Neural crest cell (in vitro differentiated cells): ENCODE results near the gene BIRC2. TPM values are rescaled to one million over a fixed set of nuclear protein-coding genes. Genes with fewer than 3 reads are reported as not detected.

Source experiments
- DNase-seq: peaks from one replicate; pipeline ENCODE4 v3.0.0; 2021; ENCODE audit warnings: low read depth, mixed read lengths, low spot score
- H3K27ac Mint-ChIP-seq: one replicate; pipeline ENCODE4 v1.8.0; 2021; ENCODE audit warnings: mild to moderate bottlenecking, mixed read lengths; ENCODE audit not compliant: unreplicated experiment
- H3K27me3 Mint-ChIP-seq: 2 replicates; pipeline ENCODE4 v1.8.0; 2021; ENCODE audit warnings: low read depth, mild to moderate bottlenecking, mixed read lengths
- H3K36me3 Mint-ChIP-seq: 2 replicates; pipeline ENCODE4 v1.8.0; 2021; ENCODE audit warnings: low read depth, mild to moderate bottlenecking, mixed read lengths
- H3K4me1 Mint-ChIP-seq: 2 replicates; pipeline ENCODE4 v1.8.0; 2021; ENCODE audit warnings: mixed read lengths
- H3K4me3 Mint-ChIP-seq: one replicate; pipeline ENCODE4 v1.8.0; 2021; ENCODE audit warnings: mild to moderate bottlenecking, mixed read lengths
- H3K9me3 Mint-ChIP-seq: 2 replicates; pipeline ENCODE4 v1.8.0; 2021; ENCODE audit warnings: mixed read lengths
- total RNA-seq: library from RNA; stranded (reverse); gene quantifications from 2 replicates; pipeline ENCODE4 v1.2.1, GENCODE V29; 2021
- TF ChIP-seq, protein P1 (sequence below): fragments of 200-600 bp; sonication (generic); conservative IDR thresholded peaks from 2 replicates; pipeline ENCODE4 v1.5.0; 2021; ENCODE audit warnings: antibody characterized with exemption, mild to moderate bottlenecking

The BIRC2 gene
- total RNA-seq, 1 donor from 2014 or later, result 42.6 TPM

DNA sequence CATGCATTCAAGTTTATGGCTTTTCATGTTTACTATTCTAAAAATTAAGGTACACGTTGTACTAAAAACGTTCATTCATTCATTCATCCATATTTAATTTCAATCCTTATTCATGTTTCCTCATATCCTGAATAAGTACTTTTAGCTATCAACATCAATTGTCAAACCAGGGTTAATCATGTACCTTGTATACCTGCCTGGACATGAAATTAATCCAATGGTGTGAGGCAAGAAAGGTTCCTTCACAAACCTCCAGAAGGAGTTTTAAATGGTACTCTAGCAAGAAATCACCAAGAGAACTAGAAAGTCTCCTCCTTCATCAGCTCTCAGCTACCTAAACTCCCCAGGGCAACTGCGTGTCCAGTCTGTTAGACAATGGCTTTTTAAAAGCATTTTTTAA is 72.2 kb downstream of the BIRC2 start:
- Mint-ChIP-seq H3K27ac (no peak overlapping the region), H3K4me1 (peaks cover 35% of the 10 kb centered on the region), H3K4me3 (no peak overlapping the region), H3K36me3 (peaks cover 42% of the 10 kb centered on the region), H3K9me3 (peaks cover 18% of the 10 kb centered on the region), H3K27me3 (no peaks in the 10 kb centered on the region)
- no peak for DNase-seq
- TF ChIP-seq, protein P1, sequence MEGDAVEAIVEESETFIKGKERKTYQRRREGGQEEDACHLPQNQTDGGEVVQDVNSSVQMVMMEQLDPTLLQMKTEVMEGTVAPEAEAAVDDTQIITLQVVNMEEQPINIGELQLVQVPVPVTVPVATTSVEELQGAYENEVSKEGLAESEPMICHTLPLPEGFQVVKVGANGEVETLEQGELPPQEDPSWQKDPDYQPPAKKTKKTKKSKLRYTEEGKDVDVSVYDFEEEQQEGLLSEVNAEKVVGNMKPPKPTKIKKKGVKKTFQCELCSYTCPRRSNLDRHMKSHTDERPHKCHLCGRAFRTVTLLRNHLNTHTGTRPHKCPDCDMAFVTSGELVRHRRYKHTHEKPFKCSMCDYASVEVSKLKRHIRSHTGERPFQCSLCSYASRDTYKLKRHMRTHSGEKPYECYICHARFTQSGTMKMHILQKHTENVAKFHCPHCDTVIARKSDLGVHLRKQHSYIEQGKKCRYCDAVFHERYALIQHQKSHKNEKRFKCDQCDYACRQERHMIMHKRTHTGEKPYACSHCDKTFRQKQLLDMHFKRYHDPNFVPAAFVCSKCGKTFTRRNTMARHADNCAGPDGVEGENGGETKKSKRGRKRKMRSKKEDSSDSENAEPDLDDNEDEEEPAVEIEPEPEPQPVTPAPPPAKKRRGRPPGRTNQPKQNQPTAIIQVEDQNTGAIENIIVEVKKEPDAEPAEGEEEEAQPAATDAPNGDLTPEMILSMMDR, result no peak

DNA sequence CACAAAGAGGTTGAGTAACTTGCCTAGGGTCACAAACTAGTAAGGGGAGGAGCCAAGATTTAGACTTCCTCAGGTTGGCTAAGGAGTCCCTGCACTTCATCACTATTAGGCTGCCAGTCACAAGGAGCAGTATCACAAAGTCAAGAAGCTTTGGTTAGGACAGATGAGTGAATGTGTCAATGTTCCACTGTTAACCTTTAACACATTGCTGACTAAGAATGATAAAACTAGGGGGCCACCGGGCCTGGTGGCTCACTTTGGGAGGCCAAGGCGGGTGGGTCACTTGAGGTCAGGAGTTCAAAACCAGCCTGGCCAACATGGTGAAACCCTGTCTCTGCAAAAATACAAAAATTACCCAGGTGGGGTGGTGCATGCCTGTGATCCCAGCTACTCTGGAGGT is 73.5 kb downstream of the BIRC2 start:
- TF ChIP-seq, protein P1, result no peak
- no peaks in the 10 kb centered on the region for H3K27me3 Mint-ChIP-seq
- no peak overlapping the region for H3K27ac Mint-ChIP-seq

DNA sequence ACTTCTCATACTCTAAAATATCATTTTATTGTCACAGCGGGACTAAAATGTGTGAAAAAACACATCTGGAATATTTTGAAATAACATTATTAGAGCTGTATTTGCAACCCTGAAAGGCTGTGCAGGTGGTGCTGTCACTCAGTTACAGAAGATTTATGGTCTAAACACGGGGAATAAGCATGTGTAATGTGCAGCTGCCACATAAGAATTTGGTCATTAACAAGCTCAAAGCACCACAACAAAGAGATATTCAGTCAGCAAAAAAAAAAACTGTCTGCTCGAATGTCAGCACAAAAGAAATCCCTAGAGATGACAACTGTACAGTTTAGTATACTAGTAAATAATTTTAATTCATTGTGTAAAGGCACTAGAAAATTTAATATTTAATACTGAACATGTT is 74.2 kb downstream of the BIRC2 start:
- no peak overlapping the region for H3K4me3 Mint-ChIP-seq
- TF ChIP-seq, protein P1, result no peak
- DNase-seq, result no peak
- H3K27ac Mint-ChIP-seq, result peak overlapping the region; percentile 29
- peaks cover 27% of the 10 kb centered on the region for H3K36me3 Mint-ChIP-seq
- no peaks in the 10 kb centered on the region for H3K27me3 Mint-ChIP-seq
- H3K9me3 Mint-ChIP-seq, result peaks cover 10% of the 10 kb centered on the region
- peaks cover 48% of the 10 kb centered on the region for H3K4me1 Mint-ChIP-seq

More for the DNA sequence above, 73.5 kb downstream of the BIRC2 start:
- peaks cover 31% of the 10 kb centered on the region for H3K36me3 Mint-ChIP-seq
- no peak overlapping the region for H3K4me3 Mint-ChIP-seq
- H3K4me1 Mint-ChIP-seq, result peaks cover 43% of the 10 kb centered on the region
- peaks cover 12% of the 10 kb centered on the region for H3K9me3 Mint-ChIP-seq
- DNase-seq, result no peak

DNA sequence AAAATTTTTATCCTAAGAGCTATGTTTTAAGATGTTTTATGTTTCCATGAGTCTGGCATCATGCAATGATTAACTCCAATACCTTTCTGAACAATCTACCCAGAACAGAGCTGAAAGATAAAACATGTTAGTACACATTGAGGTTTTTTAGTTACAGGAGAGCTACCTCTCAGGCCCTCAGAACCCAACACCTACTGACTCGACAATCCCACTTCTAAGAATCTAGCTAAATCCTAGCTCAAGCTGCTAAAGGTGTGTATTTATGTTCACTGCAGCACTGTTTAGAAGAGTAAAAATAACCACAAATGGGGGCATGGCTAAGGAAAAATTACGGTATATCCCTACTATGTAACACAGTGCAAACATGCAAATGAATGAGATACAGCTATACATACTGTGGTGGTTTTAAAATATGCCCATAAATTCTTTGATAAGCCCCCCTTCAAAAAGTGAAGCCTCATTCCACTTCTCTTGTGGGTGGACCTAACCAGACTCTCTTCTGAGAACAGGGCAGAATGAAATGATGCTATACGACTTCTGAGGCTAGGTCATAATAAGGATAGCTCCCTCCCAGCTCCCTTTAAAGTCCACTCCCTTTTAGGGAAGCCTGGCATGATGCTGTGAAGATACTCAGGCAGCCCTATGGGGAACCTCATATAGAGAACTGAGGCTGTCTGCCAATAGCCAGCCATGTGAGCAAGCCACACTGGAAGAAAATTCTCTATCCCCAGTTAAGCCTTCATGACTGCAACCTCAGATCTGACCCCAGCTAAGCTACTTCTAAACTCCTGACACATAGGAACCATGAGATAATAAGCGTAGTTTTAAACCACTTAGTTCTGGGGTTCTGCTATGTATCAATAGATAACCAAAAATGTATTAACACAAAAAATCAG is 76.1 kb downstream of the BIRC2 start:
- TF ChIP-seq, protein P1, result no peak
- H3K27ac Mint-ChIP-seq, result no peak overlapping the region

DNA sequence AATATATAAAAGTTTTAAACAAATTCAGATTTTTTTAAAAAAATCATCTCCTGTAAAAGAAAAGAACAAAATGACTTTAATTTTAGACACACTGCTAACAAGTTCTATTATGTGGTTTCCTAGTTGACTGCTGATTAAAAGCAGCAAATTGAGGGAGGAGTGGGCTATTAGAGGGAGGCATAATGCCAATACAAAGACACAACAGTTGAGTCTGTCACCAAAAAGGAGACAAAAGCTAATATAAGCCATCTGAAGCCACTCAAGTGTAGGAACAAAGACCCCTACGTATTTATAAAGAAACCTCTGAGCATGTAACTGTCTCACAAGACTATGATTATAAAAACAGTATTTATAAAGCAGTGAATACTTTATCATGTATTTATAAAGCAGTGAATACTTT is 76.9 kb downstream of the BIRC2 start:
- Mint-ChIP-seq H3K36me3 (peaks cover 7% of the 10 kb centered on the region), H3K9me3 (no peaks in the 10 kb centered on the region), H3K27ac (no peak overlapping the region), H3K4me1 (peaks cover 58% of the 10 kb centered on the region), H3K27me3 (no peaks in the 10 kb centered on the region), H3K4me3 (no peak overlapping the region)
- no peak for DNase-seq
- TF ChIP-seq, protein P1, result no peak

More for the DNA sequence above, 76.1 kb downstream of the BIRC2 start:
- H3K4me3 Mint-ChIP-seq, result no peak overlapping the region
- H3K36me3 Mint-ChIP-seq, result peaks cover 15% of the 10 kb centered on the region
- DNase-seq, result no peak
- H3K9me3 Mint-ChIP-seq, result no peaks in the 10 kb centered on the region
- H3K27me3 Mint-ChIP-seq, result no peaks in the 10 kb centered on the region
- peaks cover 53% of the 10 kb centered on the region for H3K4me1 Mint-ChIP-seq
